Upper lobe of right lung (tissue), 1 donor: Measurements from ENCODE around the gene BCAR3. TPM values are rescaled to one million over a fixed set of nuclear protein-coding genes. Genes with fewer than 3 reads are reported as not detected.
A peak's percentile ranks its signal among the peaks of the same experiment; 100 is the strongest.

Experiments
- ATAC-seq: fragments of 200-7000 bp; cut with Tn5 transposase; one replicate; pipeline ENCODE4 v1.9.1; 2020; ENCODE audit warnings: mild to moderate bottlenecking, moderate library complexity
- DNase-seq: peaks from one replicate; pipeline ENCODE4 v3.0.0-alpha.2; 2020
- H3K27ac ChIP-seq: fragments of 200-600 bp; one replicate; pipeline ENCODE4 v1.8.0; 2022
- H3K27me3 ChIP-seq: fragments of 200-600 bp; one replicate; pipeline ENCODE4 v1.8.0; 2022; ENCODE audit warnings: mild to moderate bottlenecking
- H3K36me3 ChIP-seq: fragments of 200-600 bp; one replicate; pipeline ENCODE4 v1.8.0; 2022
- H3K4me1 ChIP-seq: fragments of 200-600 bp; one replicate; pipeline ENCODE4 v1.8.0; 2022
- H3K4me3 ChIP-seq: fragments of 200-600 bp; one replicate; pipeline ENCODE4 v1.8.0; 2022; ENCODE audit warnings: mild to moderate bottlenecking
- H3K9me3 ChIP-seq: fragments of 200-600 bp; one replicate; pipeline ENCODE4 v1.8.0; 2022
- CTCF ChIP-seq: fragments of 200-600 bp; IDR thresholded peaks from one replicate; pipeline ENCODE4 v1.8.0; 2022; ENCODE audit warnings: antibody characterized with exemption
- intact Hi-C: fragments of 100-400 bp; cut with DNase I; formaldehyde crosslinking; loops from one replicate; pipeline ENCODE4 v1.11.0; 2022
- total RNA-seq: library from RNA; stranded (reverse); fragmentation: NEBNext Ultra II Directional; extraction: Animal tissue kit (Norgen Biotek cat#: 25700); gene quantifications from one replicate; pipeline ENCODE4 v1.2.1, GENCODE V29; 2021
- donor health status: DM: no; HTN: yes; CAD: no; lungs with severe emphysema.

BCAR3 gene
- total RNA-seq, 1 donor from 2014 or later: 23.5 TPM

GRCh38 chr1:93629101-93630059 is 52.3 kb downstream of the BCAR3 start:
- peaks cover 12% of the 10 kb centered on the region for H3K4me1 ChIP-seq
- ATAC-seq: peak; percentile 88
- H3K4me3 ChIP-seq: no peak overlapping the region
- peak; percentile 85 for TF ChIP-seq CTCF
- H3K9me3 ChIP-seq: no peaks in the 10 kb centered on the region
- no peaks in the 10 kb centered on the region for H3K36me3 ChIP-seq
- H3K27ac ChIP-seq: no peak overlapping the region
- DNase-seq: no peak
- intact Hi-C loops: loop anchor here (5.0 to 10.0 kb wide), 2 partner anchors 55 to 183 kb away; partner anchors contain the start of gene BCAR3
- H3K27me3 ChIP-seq: no peaks in the 10 kb centered on the region

GRCh38 chr1:93628681-93629080 is 53.0 kb downstream of the BCAR3 start:
- Histone ChIP-seq H3K4me1 (peaks cover 12% of the 10 kb centered on the region), H3K36me3 (no peaks in the 10 kb centered on the region), H3K27ac (peak overlapping the region; percentile 28), H3K27me3 (no peaks in the 10 kb centered on the region), H3K9me3 (no peaks in the 10 kb centered on the region), H3K4me3 (no peak overlapping the region)
- ATAC-seq (no peak), DNase-seq (no peak)
- intact Hi-C loops: no loop called here
- TF ChIP-seq CTCF: no peak

- no peaks in the 10 kb centered on the region for H3K27me3 ChIP-seq
- no peak overlapping the region for H3K27ac ChIP-seq
- ATAC-seq: peak; percentile 48
- H3K36me3 ChIP-seq: no peaks in the 10 kb centered on the region
- peaks cover 12% of the 10 kb centered on the region for H3K4me1 ChIP-seq
- no peak for DNase-seq
- H3K9me3 ChIP-seq: no peaks in the 10 kb centered on the region
- TF ChIP-seq CTCF: no peak
- intact Hi-C loops: no loop called here
- no peak overlapping the region for H3K4me3 ChIP-seq
Measured at GRCh38 chr1:93625582-93626327, 55.9 kb downstream of the BCAR3 start.

GRCh38 chr1:93623875-93624274 is 57.8 kb downstream of the BCAR3 start:
- TF ChIP-seq CTCF: no peak

GRCh38 chr1:93623436-93623835 is 58.2 kb downstream of the BCAR3 start:
- H3K27me3 ChIP-seq: no peaks in the 10 kb centered on the region
- no peak overlapping the region for H3K27ac ChIP-seq
- no peaks in the 10 kb centered on the region for H3K9me3 ChIP-seq
- ATAC-seq (no peak), DNase-seq (no peak)
- no peak for TF ChIP-seq CTCF
- H3K36me3 ChIP-seq: no peaks in the 10 kb centered on the region
- intact Hi-C loops: no loop called here
- H3K4me1 ChIP-seq: peaks cover 5% of the 10 kb centered on the region
- H3K4me3 ChIP-seq: no peak overlapping the region

More at GRCh38 chr1:93623875-93624274, 57.8 kb downstream of the BCAR3 start:
- intact Hi-C loops: no loop called here
- H3K4me3 ChIP-seq: no peak overlapping the region
- H3K27me3 ChIP-seq: no peaks in the 10 kb centered on the region
- no peak overlapping the region for H3K27ac ChIP-seq
- no peaks in the 10 kb centered on the region for H3K36me3 ChIP-seq
- peak; percentile 28 for ATAC-seq
- H3K4me1 ChIP-seq: peaks cover 5% of the 10 kb centered on the region
- DNase-seq: no peak
- H3K9me3 ChIP-seq: no peaks in the 10 kb centered on the region
